ENCODE data around the gene GSX2. TPM values are rescaled to one million over a fixed set of nuclear protein-coding genes. Genes with fewer than 3 reads are reported as not detected.

GSX2 gene
- total and polyA plus RNA-seq, 2 of the 13 experiments (the other 11 are each of a cell fraction or from before 2014, with no cell fraction given), result not detected

GRCh38 chr4:54144199-54144598, 44.2 kb downstream of the GSX2 start:
- DNase-seq (ENCODE audit: low spot score) (no peak), ATAC-seq (no peak), FAIRE-seq (no peak)
- in situ Hi-C loops (cut with HindIII; ENCODE audit: extremely low pct_ligation_motif_present, low pct_unique_long_range_greater_than_20kb) (no loop called here), intact Hi-C loops (cut with micrococcal nuclease; ENCODE audit: unreplicated experiment) (no loop called here)
- CTCF ChIA-PET (ENCODE audit: low intra/inter-chr PET ratio, low total read pairs), result no interaction called here
- H3K4me2 ChIP-seq (ENCODE audit: low read depth, low read length), result no peak overlapping the region
- no peak for TF ChIP-seq ONECUT2 (CRISPR knock-in tag; IDR thresholded peaks at IDR 0.05)
- no peak for TF ChIP-seq NFE2L1 (CRISPR knock-in tag; IDR thresholded peaks at IDR 0.05; ENCODE audit: borderline replicate concordance)
- no peak for TF ChIP-seq ZNF562 (CRISPR knock-in tag; IDR thresholded peaks at IDR 0.05; ENCODE audit: borderline replicate concordance)
- TF ChIP-seq ZMAT3 (CRISPR knock-in tag; conservative IDR thresholded peaks at IDR 0.05), result no peak
- TF ChIP-seq WIZ (CRISPR knock-in tag; IDR thresholded peaks at IDR 0.05), result no peak
- TF ChIP-seq ZNF12 (CRISPR knock-in tag; IDR thresholded peaks at IDR 0.05), result no peak
- no peak for TF ChIP-seq CEBPG (CRISPR knock-in tag; IDR thresholded peaks at IDR 0.05)
- no peak for TF ChIP-seq GMEB2 (CRISPR knock-in tag; IDR thresholded peaks at IDR 0.05; ENCODE audit: low read depth)
- no peak for TF ChIP-seq ZBTB10 (CRISPR knock-in tag; IDR thresholded peaks at IDR 0.05; ENCODE audit: borderline replicate concordance)
- no peak for TF ChIP-seq TBL1XR1 (IDR thresholded peaks at IDR 0.05; ENCODE audit: borderline replicate concordance, low read length, partially characterized antibody)
- TF ChIP-seq ZNF260 (CRISPR knock-in tag; IDR thresholded peaks at IDR 0.05; ENCODE audit: borderline replicate concordance, low read depth), result no peak
- TF ChIP-seq ZNF737 (CRISPR knock-in tag; IDR thresholded peaks at IDR 0.05; ENCODE audit: borderline replicate concordance), result no peak
- no peak for TF ChIP-seq TOPORS (CRISPR knock-in tag; IDR thresholded peaks at IDR 0.05)
- H3K4me3 ChIP-seq (replicated peaks in 1 of 3; ENCODE audit: insufficient read depth in 1 of 3, low read depth in 2 of 3, low read length in 3 of 3), result no peak overlapping the region
- H3K27ac ChIP-seq (ENCODE audit: extremely low read length, insufficient read depth, low read length), result no peak overlapping the region
- H3K4me1 ChIP-seq (ENCODE audit: insufficient read depth, low read length), result peaks cover 15% of the 10 kb centered on the region
- H3K9me3 ChIP-seq (ENCODE audit: low read length), result no peaks in the 10 kb centered on the region
- no peaks in the 10 kb centered on the region for H3K36me3 ChIP-seq (replicated peaks in 1 of 2; ENCODE audit: control insufficient read depth in 1 of 2, insufficient read depth in 2 of 2, low read length in 2 of 2)
- H2AFZ ChIP-seq (ENCODE audit: low read length), result no peak overlapping the region
- 47% methylated on average over 2 of the region's 2 CpGs for WGBS (ENCODE audit: low lambda C conversion rate)
- H3K27me3 ChIP-seq (ENCODE audit: control insufficient read depth in 1 of 2, insufficient read depth in 2 of 2, low read length in 2 of 2), result 0 out of 5 replicates have a peak, but pooled peaks cover 0 to 12% of the 10 kb centered on the region in 2 experiments
- H3K79me2 ChIP-seq (ENCODE audit: insufficient read depth, low read length), result no peaks in the 10 kb centered on the region
- no peak overlapping the region for H3K9ac ChIP-seq (ENCODE audit: insufficient read depth, low read depth, low read length)
- no peaks in the 10 kb centered on the region for H4K20me1 ChIP-seq (ENCODE audit: insufficient read depth, low read length)
- BruUV-seq (replicated peaks), result no TSS peak
- POLR2A ChIA-PET, result no interaction called here

Measured in HepG2 (cell line).